ENCODE data around the gene TMEM220. TPM values are rescaled to one million over a fixed set of nuclear protein-coding genes. Genes with fewer than 3 reads are reported as not detected.

The TMEM220 gene
- total RNA-seq, 4 donors from 2014 or later, result 4.5 to 12.1 (median 9.4) TPM

DNA sequence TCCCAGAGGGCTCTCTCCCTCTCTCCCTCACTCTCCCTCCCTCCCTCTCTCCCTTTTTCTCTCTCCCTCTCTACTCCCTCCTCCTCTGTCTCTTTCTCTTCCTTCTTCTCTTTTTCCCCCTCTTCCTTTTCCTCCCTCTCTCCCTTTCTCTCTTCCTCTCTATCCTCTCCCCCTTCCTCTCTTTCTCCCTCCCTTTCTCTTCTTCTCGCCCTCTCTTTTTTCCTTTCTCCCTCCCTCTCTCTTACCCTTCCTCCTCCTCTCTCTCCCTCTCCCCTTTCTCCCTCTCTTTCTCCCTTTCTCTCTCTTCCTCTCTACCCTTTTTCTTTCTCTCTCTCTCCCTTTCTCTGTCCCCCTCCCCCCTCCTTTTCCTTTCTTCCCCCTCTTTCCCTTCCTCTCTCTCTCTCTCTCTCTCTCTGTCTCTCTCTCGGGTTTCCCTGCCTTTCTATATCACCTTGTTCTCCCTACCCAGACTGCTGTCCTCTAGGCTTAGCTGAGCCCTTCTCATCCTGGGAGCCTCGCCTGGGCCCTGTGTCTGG lies 25.8 kb upstream of the TMEM220 start:
- no peak for DNase-seq (ENCODE audit: low spot score in 2 of 2)
- no peaks in the 10 kb centered on the region for H3K36me3 ChIP-seq
- 87% methylated on average over 3 of the region's 3 CpGs for WGBS
- no peaks in the 10 kb centered on the region for H3K9me3 ChIP-seq
- H3K27me3 ChIP-seq, result no peaks in the 10 kb centered on the region
- H3K27ac ChIP-seq, result no peak overlapping the region
- H3K4me3 ChIP-seq, result no peak overlapping the region
- no peak for TF ChIP-seq POLR2AphosphoS5 (IDR thresholded peaks at IDR 0.05)
- H3K4me1 ChIP-seq, result peaks cover 6% of the 10 kb centered on the region

- peaks cover 6% of the 10 kb centered on the region for H3K4me1 ChIP-seq
- no peaks in the 10 kb centered on the region for H3K27me3 ChIP-seq
- TF ChIP-seq POLR2AphosphoS5 (IDR thresholded peaks at IDR 0.05) (no peak), POLR2A (IDR thresholded peaks at IDR 0.05) (no peak), EP300 (IDR thresholded peaks at IDR 0.05) (no peak), CTCF (IDR thresholded peaks at IDR 0.05) (no peak)
- no peak overlapping the region for H3K4me3 ChIP-seq
- no peaks in the 10 kb centered on the region for H3K36me3 ChIP-seq
- no peak for DNase-seq (ENCODE audit: low spot score in 2 of 2)
- H3K9me3 ChIP-seq, result no peaks in the 10 kb centered on the region
- no peak overlapping the region for H3K27ac ChIP-seq
- WGBS, result 65% methylated on average over 13 of the region's 14 CpGs
Measured at GRCh38 chr17:10754861-10755591, 25.2 kb upstream of the TMEM220 start.

GRCh38 chr17:10754109-10754508 lies 24.3 kb upstream of the TMEM220 start:
- Histone ChIP-seq H3K9me3 (no peaks in the 10 kb centered on the region), H3K36me3 (no peaks in the 10 kb centered on the region), H3K4me1 (peaks cover 8% of the 10 kb centered on the region), H3K27me3 (no peaks in the 10 kb centered on the region), H3K4me3 (no peak overlapping the region), H3K27ac (no peak overlapping the region)
- no peak for DNase-seq (ENCODE audit: low spot score in 2 of 2)
- 40% methylated on average over 2 of the region's 2 CpGs for WGBS
- TF ChIP-seq EP300 (IDR thresholded peaks at IDR 0.05), result no peak
- peak in 1 of 2 donors; percentile 30 for TF ChIP-seq CTCF (IDR thresholded peaks at IDR 0.05)

DNA sequence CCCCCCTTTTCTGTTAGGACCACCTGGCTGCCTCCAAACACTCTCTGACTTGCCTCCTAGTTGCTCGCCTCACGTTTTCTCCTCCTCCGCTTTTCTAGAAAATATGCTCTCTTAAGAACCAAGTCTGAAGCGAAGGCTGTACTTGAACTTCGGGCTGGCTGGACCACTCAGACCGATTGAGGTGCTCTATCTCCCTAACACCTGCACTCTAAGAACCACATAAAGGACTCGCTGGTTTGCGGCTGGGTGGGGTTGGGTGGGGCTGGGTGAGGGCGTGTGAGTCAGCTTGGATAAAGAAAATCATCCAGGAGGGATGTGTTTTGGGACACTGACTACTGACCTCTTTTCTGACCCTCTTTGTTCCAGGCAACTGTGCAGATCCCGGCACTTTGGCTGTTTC lies 22.9 kb upstream of the TMEM220 start:
- WGBS, result 75% methylated on average over 10 of the region's 10 CpGs
- Histone ChIP-seq H3K4me3 (no peak overlapping the region), H3K9me3 (no peaks in the 10 kb centered on the region), H3K36me3 (no peaks in the 10 kb centered on the region), H3K4me1 (peaks cover 17% of the 10 kb centered on the region), H3K27ac (no peak overlapping the region), H3K27me3 (no peaks in the 10 kb centered on the region)
- no peak for TF ChIP-seq POLR2A (IDR thresholded peaks at IDR 0.05)
- no peak for TF ChIP-seq CTCF (IDR thresholded peaks at IDR 0.05)
- DNase-seq (ENCODE audit: low spot score in 2 of 2), result no peak

- Histone ChIP-seq H3K4me3 (no peak overlapping the region), H3K27ac (no peak overlapping the region), H3K36me3 (no peaks in the 10 kb centered on the region), H3K4me1 (peaks cover 17% of the 10 kb centered on the region), H3K27me3 (no peaks in the 10 kb centered on the region), H3K9me3 (no peaks in the 10 kb centered on the region)
- no peak for DNase-seq (ENCODE audit: low spot score in 2 of 2)
- TF ChIP-seq CTCF (IDR thresholded peaks at IDR 0.05), result no peak
- 86% methylated on average over 3 of the region's 3 CpGs for WGBS
Measured at GRCh38 chr17:10751563-10751962, 21.7 kb upstream of the TMEM220 start.

DNA sequence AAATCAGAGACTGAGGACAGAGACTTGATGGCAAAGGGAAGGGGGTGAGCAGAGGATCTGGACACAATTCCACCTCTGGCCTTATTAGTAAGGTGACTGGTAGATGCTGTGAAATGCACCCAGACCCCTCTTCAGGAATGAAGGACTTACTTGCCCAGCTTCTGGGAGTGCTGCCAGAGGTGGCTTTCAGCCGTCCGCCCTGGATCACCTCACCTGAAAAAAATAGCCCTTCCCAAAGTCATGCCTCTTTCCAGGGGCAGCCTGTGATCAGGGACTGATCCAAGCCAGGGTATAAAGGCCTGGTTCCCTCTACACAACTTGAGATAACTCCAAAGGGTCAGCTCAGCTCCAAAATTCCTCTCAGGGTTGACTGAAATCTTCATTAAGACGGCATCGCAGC lies 20.4 kb upstream of the TMEM220 start:
- TF ChIP-seq POLR2AphosphoS5 (IDR thresholded peaks at IDR 0.05) (no peak), POLR2A (IDR thresholded peaks at IDR 0.05) (no peak), EP300 (IDR thresholded peaks at IDR 0.05) (no peak), CTCF (IDR thresholded peaks at IDR 0.05) (no peak)
- 100% methylated on average over 2 of the region's 4 CpGs for WGBS
- no peaks in the 10 kb centered on the region for H3K9me3 ChIP-seq
- no peak overlapping the region for H3K27ac ChIP-seq
- H3K4me1 ChIP-seq, result peaks cover 15% of the 10 kb centered on the region
- no peaks in the 10 kb centered on the region for H3K27me3 ChIP-seq
- DNase-seq (ENCODE audit: low spot score in 2 of 2), result no peak
- no peak overlapping the region for H3K4me3 ChIP-seq
- H3K36me3 ChIP-seq, result no peaks in the 10 kb centered on the region
